Smooth muscle cell (in vitro differentiated cells): Measurements from ENCODE around the gene ZNF791. TPM values are rescaled to one million over a fixed set of nuclear protein-coding genes. Genes with fewer than 3 reads are reported as not detected.

Experiments
- DNase-seq: peaks from one replicate; lab custom pipeline; 2025; ENCODE audit not compliant: unreplicated experiment; lab: John Stamatoyannopoulos, UW
- H2AFZ ChIP-seq: fragments of 200-600 bp; sonication (generic); 2 replicates; pipeline ENCODE4 v1.6.0; 2016; ENCODE audit warnings: antibody characterized with exemption, low read depth, mild to moderate bottlenecking
- H3F3A ChIP-seq: fragments of 200-600 bp; sonication (generic); 2 replicates; pipeline ENCODE4 v1.6.0; 2017; ENCODE audit warnings: antibody characterized with exemption, low read depth
- H3K27ac ChIP-seq: fragments of 200-600 bp; sonication (generic); 2 replicates; pipeline ENCODE4 v1.5.1; 2016; ENCODE audit warnings: low read depth, mild to moderate bottlenecking
- H3K27me3 ChIP-seq: fragments of 200-600 bp; sonication (generic); 2 replicates; pipeline ENCODE4 v1.6.1; 2016; ENCODE audit warnings: low read depth, mild to moderate bottlenecking
- H3K36me3 ChIP-seq: fragments of 200-600 bp; sonication (generic); 2 replicates; pipeline ENCODE4 v1.5.1; 2016; ENCODE audit warnings: low read depth
- H3K4me1 ChIP-seq: fragments of 200-600 bp; sonication (generic); 2 replicates; pipeline ENCODE4 v1.5.1; 2016; ENCODE audit warnings: low read depth
- H3K4me2 ChIP-seq: fragments of 200-600 bp; sonication (generic); 2 replicates; pipeline ENCODE4 v1.6.0; 2016; ENCODE audit warnings: mild to moderate bottlenecking
- H3K4me3 ChIP-seq: fragments of 200-600 bp; sonication (generic); 2 replicates; pipeline ENCODE4 v1.5.1; 2016; ENCODE audit warnings: mild to moderate bottlenecking
- H3K79me2 ChIP-seq: fragments of 200-600 bp; sonication (generic); 2 replicates; pipeline ENCODE4 v1.6.0; 2016; ENCODE audit warnings: low read depth, mild to moderate bottlenecking
- H3K9ac ChIP-seq: fragments of 200-600 bp; sonication (generic); 2 replicates; pipeline ENCODE4 v1.6.0; 2016; ENCODE audit warnings: low read depth
- H3K9me3 ChIP-seq: fragments of 200-600 bp; sonication (generic); replicated peaks from 2 replicates; pipeline ENCODE4 v1.5.1; 2016; ENCODE audit warnings: low read depth
- H4K20me1 ChIP-seq: fragments of 200-600 bp; sonication (generic); 2 replicates; pipeline ENCODE4 v1.6.0; 2016; ENCODE audit warnings: low read depth
- WGBS: methylation state at CpG from one replicate; pipeline ENCODE4 v1.1.7; 2016; ENCODE audit warnings: low lambda C conversion rate; 5-methylcytosine and 5-hydroxymethylcytosine counted together
- polyA plus RNA-seq: library from polyadenylated mRNA; unstranded; fragments of >200 nt; fragmentation: Nextera tagmentation; extraction: Ambion mirVana; gene quantifications from 2 replicates; pipeline ENCODE4 v1.2.1, GENCODE V29; 2016
- total RNA-seq: library from RNA; depleted of rRNA; stranded (reverse); fragments of >200 nt; gene quantifications from 2 replicates; pipeline ENCODE4 v1.2.3, GENCODE V29; 2014
- TF ChIP-seq, protein P1 (sequence below): fragments of 200-600 bp; sonication (generic); IDR thresholded peaks from 2 replicates; pipeline ENCODE4 v1.5.1; 2017; ENCODE audit warnings: borderline replicate concordance, mild to moderate bottlenecking, antibody characterized with exemption; ENCODE audit not compliant: insufficient read depth, poor library complexity, severe bottlenecking

The ZNF791 gene
- total and polyA plus RNA-seq, 2 experiments from 2014 or later: 15.3 to 17.4 TPM

DNA sequence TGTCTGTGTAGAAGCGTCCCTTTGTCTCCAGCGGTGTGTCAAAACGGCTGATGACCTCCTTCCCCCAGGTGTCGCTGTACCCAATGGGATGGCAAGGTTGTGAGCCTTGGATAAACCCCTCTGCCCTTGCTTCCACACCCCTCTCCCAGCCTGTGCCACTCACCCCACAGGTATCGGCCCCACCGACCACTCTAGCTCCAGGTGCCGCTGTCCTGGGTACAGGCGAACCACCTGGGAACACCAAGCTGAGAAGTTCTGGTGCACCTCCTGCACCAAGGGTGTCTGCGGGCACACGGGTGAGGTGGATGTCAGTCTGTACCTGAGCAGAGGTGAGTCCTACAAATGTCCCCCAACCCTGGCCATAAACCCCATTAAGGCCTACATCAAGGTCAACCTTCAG is 39.2 kb downstream of the ZNF791 start:
- Histone ChIP-seq H3F3A (no peaks in the 10 kb centered on the region), H3K4me2 (no peak overlapping the region), H3K27me3 (no peaks in the 10 kb centered on the region), H3K4me1 (no peaks in the 10 kb centered on the region), H2AFZ (no peak overlapping the region), H4K20me1 (no peaks in the 10 kb centered on the region), H3K9me3 (no peaks in the 10 kb centered on the region), H3K9ac (no peak overlapping the region), H3K27ac (no peak overlapping the region), H3K4me3 (no peak overlapping the region), H3K36me3 (peaks cover 4% of the 10 kb centered on the region), H3K79me2 (no peaks in the 10 kb centered on the region)
- WGBS: 97% methylated on average over 10 of the region's 10 CpGs
- no peak for DNase-seq
- TF ChIP-seq, protein P1, sequence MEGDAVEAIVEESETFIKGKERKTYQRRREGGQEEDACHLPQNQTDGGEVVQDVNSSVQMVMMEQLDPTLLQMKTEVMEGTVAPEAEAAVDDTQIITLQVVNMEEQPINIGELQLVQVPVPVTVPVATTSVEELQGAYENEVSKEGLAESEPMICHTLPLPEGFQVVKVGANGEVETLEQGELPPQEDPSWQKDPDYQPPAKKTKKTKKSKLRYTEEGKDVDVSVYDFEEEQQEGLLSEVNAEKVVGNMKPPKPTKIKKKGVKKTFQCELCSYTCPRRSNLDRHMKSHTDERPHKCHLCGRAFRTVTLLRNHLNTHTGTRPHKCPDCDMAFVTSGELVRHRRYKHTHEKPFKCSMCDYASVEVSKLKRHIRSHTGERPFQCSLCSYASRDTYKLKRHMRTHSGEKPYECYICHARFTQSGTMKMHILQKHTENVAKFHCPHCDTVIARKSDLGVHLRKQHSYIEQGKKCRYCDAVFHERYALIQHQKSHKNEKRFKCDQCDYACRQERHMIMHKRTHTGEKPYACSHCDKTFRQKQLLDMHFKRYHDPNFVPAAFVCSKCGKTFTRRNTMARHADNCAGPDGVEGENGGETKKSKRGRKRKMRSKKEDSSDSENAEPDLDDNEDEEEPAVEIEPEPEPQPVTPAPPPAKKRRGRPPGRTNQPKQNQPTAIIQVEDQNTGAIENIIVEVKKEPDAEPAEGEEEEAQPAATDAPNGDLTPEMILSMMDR: no peak

DNA sequence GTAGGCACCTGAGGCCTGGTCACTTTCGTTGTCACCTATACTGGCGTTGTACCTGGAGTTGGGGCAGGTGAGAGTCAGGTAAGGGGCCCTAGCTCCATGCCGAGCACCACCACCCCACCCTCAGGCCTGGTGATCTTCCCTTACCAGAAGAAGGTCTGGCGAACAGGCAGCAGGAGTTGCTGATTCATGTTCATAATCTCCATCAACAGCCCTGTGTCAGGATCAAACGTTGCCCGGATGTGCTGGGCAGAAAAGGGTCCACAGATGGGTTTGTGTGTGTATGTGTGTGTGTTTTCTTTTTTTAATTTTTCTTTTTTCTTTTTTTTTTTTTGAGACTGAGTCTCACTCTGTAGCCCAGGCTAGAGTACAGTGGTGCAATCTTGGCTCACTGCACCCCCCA is 41.5 kb downstream of the ZNF791 start:
- H3K79me2 ChIP-seq: no peaks in the 10 kb centered on the region
- H2AFZ ChIP-seq: no peak overlapping the region
- 92% methylated on average over 6 of the region's 6 CpGs for WGBS
- no peaks in the 10 kb centered on the region for H3F3A ChIP-seq
- no peak for DNase-seq
- H4K20me1 ChIP-seq: no peaks in the 10 kb centered on the region
- H3K27me3 ChIP-seq: no peaks in the 10 kb centered on the region
- TF ChIP-seq, protein P1: no peak
- no peak overlapping the region for H3K4me3 ChIP-seq
- peaks cover 4% of the 10 kb centered on the region for H3K36me3 ChIP-seq
- no peak overlapping the region for H3K9ac ChIP-seq
- no peak overlapping the region for H3K4me2 ChIP-seq
- H3K4me1 ChIP-seq: no peaks in the 10 kb centered on the region
- H3K27ac ChIP-seq: no peak overlapping the region
- H3K9me3 ChIP-seq: no peaks in the 10 kb centered on the region

DNA sequence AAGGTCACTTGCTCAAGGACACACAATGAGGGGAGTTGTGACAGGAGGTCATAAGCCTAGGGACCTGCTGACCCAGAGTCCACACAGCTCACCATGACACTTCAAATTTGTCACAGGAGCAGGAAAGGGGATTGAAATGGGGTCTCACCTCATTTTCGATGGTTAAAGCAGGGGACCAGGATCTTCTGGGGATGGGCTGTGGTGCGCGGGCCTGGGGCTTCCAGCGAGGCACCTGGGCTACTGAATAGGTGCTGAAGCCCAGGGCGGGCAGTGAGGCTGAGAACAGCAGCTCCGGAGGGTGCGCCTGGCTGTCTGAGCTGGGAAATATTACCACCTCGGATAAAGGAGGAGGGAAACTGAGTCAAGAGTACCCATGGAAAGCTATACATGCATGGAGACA is 44.8 kb downstream of the ZNF791 start:
- no peak for DNase-seq
- 97% methylated on average over 8 of the region's 8 CpGs for WGBS

More for the DNA sequence above, 44.8 kb downstream of the ZNF791 start:
- TF ChIP-seq, protein P1: no peak
- no peak overlapping the region for H3K4me2 ChIP-seq
- no peak overlapping the region for H3K9ac ChIP-seq
- no peak overlapping the region for H3K27ac ChIP-seq
- no peaks in the 10 kb centered on the region for H4K20me1 ChIP-seq
- H3K27me3 ChIP-seq: no peaks in the 10 kb centered on the region
- no peaks in the 10 kb centered on the region for H3K9me3 ChIP-seq
- no peaks in the 10 kb centered on the region for H3F3A ChIP-seq
- no peak overlapping the region for H3K4me3 ChIP-seq
- no peaks in the 10 kb centered on the region for H3K4me1 ChIP-seq
- H2AFZ ChIP-seq: no peak overlapping the region
- peaks cover 4% of the 10 kb centered on the region for H3K36me3 ChIP-seq
- no peaks in the 10 kb centered on the region for H3K79me2 ChIP-seq
